Thyroid gland (tissue), 4 donors: ENCODE measurements around the gene NEDD9.

Source experiments
- CTCF ChIP-seq, 6 experiments: fragments of 200-600 bp in 3 of 6; fragments of 450-650 bp in 3 of 6; sonication (generic) in 3 of 6; IDR thresholded peaks; one replicate each; pipeline ENCODE4 v1.5.1; 2016 to 2019; ENCODE audit warnings: antibody characterized with exemption in 6 of 6, mild to moderate bottlenecking in 2 of 6, inconsistent platforms in 1 of 6, moderate library complexity in 1 of 6
- POLR2A ChIP-seq, 2 donors: fragments of 450-650 bp; IDR thresholded peaks; one replicate each; pipeline ENCODE4 v1.6.1; 2017; ENCODE audit warnings: antibody characterized with exemption in 2 of 2, mild to moderate bottlenecking in 2 of 2, moderate library complexity in 1 of 2

DNA sequence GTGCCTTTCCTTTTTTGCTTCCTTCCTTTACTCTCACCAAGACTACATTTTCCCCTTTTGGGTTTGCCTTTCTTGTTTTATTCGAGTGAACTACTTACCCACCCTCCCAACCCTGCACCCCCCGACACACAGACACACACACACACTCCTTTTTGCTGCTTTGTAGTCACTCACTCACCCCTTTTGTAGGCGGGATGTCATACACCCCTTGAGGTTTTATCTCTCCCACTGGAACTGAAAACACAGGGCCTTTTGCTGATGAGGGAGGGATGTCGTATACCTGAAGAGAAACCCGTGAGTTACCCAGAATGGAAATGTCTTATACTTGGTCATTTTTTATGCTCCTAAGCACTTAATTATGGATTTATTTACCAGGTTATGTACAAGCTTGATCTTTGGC, 40.3 kb downstream of the NEDD9 start:
- TF ChIP-seq CTCF (IDR thresholded peaks at IDR 0.05): no peak
- no peak for TF ChIP-seq POLR2A (IDR thresholded peaks at IDR 0.05)
